Esophagus (tissue), 2 donors: ENCODE measurements around the gene RAB34. TPM values are rescaled to one million over a fixed set of nuclear protein-coding genes. Genes with fewer than 3 reads are reported as not detected.

Source experiments
- H3K27ac ChIP-seq, 2 donors: one replicate each; pipeline ENCODE4 v1.5.1; 2013; ENCODE audit warnings: low read depth in 2 of 2, mild to moderate bottlenecking in 2 of 2, inconsistent platforms in 1 of 2, low read length in 1 of 2, moderate library complexity in 1 of 2
- H3K27me3 ChIP-seq, 2 donors: one replicate each; pipeline ENCODE4 v1.6.1; 2013; ENCODE audit warnings: low read length in 2 of 2, control low read depth in 1 of 2, mild to moderate bottlenecking in 1 of 2; ENCODE audit not compliant: insufficient read depth in 2 of 2, control insufficient read depth in 1 of 2
- H3K36me3 ChIP-seq, 2 donors: one replicate each; pipeline ENCODE4 v1.6.1; 2013; ENCODE audit warnings: low read length in 1 of 2; ENCODE audit not compliant: control insufficient read depth in 2 of 2, insufficient read depth in 2 of 2
- H3K4me1 ChIP-seq, 2 donors: one replicate each; pipeline ENCODE4 v1.6.1; 2013; ENCODE audit warnings: low read length in 1 of 2; ENCODE audit not compliant: control insufficient read depth in 2 of 2, insufficient read depth in 2 of 2
- H3K4me3 ChIP-seq, 2 donors: one replicate each; pipeline ENCODE4 v1.5.1; 2013; ENCODE audit warnings: low read length in 2 of 2, mild to moderate bottlenecking in 2 of 2, low read depth in 1 of 2, moderate library complexity in 1 of 2
- H3K9me3 ChIP-seq, 2 donors: one replicate each; pipeline ENCODE4 v1.6.1; 2013; ENCODE audit warnings: mild to moderate bottlenecking in 2 of 2, low read depth in 1 of 2, low read length in 1 of 2, moderate library complexity in 1 of 2; ENCODE audit not compliant: control insufficient read depth in 2 of 2, insufficient read depth in 1 of 2
- WGBS, 2 donors: extraction: QIAGEN DNeasy Blood & Tissue Kit; methylation state at CpG; one replicate each; pipeline ENCODE4 v1.1.7; 2013; 5-methylcytosine and 5-hydroxymethylcytosine counted together
- polyA plus RNA-seq, 2 donors: library from polyadenylated mRNA; stranded (reverse); fragments of 200-250 nt; gene quantifications; one replicate each; pipeline ENCODE4 v1.2.3, GENCODE V29; 2013
- donor health status: healthy with polysubstance abuse.
- donor health status: Bipolar disorder and iron deficiency.

Gene RAB34
- polyA plus RNA-seq, 2 donors, result 31.5 to 42.2 TPM

GRCh38 chr17:28712032-28712704 is 5.5 kb downstream of the RAB34 start:
- peaks cover 0 to 2% of the 10 kb centered on the region in 2 donors for H3K4me1 ChIP-seq
- H3K36me3 ChIP-seq, result peaks cover 0 to 16% of the 10 kb centered on the region in 2 donors
- H3K27ac ChIP-seq, result peak overlapping the region; percentile 90 to 91
- no peaks in the 10 kb centered on the region for H3K27me3 ChIP-seq
- H3K4me3 ChIP-seq, result peak overlapping the region in 1 of 2 donors; percentile 55
- H3K9me3 ChIP-seq, result no peaks in the 10 kb centered on the region
- WGBS, 2 donors, result 42 to 50% methylated on average over 34 of the region's 34 CpGs

- Histone ChIP-seq H3K4me1 (peaks cover 0 to 2% of the 10 kb centered on the region in 2 donors), H3K9me3 (no peaks in the 10 kb centered on the region), H3K27ac (peak within 1 kb of the TSS; percentile 90 to 91), H3K4me3 (peak within 1 kb of the TSS; percentile 55 to 58), H3K36me3 (peaks cover 0 to 16% of the 10 kb centered on the region in 2 donors), H3K27me3 (no peaks in the 10 kb centered on the region)
- WGBS, 2 donors, result 6 to 8% methylated on average over 20 of the region's 20 CpGs
These were observed 6.0 kb downstream of the RAB34 start, which contains the start of gene PROCA1 for GRCh38 chr17:28711723-28712031. TSS of gene PROCA1 (minus strand) at chr17:28711888. CDS start at chr17:28711660, 228 bp downstream.

- Histone ChIP-seq H3K9me3 (no peaks in the 10 kb centered on the region), H3K4me1 (peaks cover 0 to 2% of the 10 kb centered on the region in 2 donors), H3K4me3 (peak overlapping the region; percentile 55 to 58), H3K27ac (peak overlapping the region; percentile 90 to 91), H3K36me3 (peaks cover 0 to 16% of the 10 kb centered on the region in 2 donors), H3K27me3 (no peaks in the 10 kb centered on the region)
- 1% methylated on average over 70 to 74 of the region's 74 CpGs for WGBS, 2 donors
These were observed 6.6 kb downstream of the RAB34 start for GRCh38 chr17:28710861-28711722.

DNA sequence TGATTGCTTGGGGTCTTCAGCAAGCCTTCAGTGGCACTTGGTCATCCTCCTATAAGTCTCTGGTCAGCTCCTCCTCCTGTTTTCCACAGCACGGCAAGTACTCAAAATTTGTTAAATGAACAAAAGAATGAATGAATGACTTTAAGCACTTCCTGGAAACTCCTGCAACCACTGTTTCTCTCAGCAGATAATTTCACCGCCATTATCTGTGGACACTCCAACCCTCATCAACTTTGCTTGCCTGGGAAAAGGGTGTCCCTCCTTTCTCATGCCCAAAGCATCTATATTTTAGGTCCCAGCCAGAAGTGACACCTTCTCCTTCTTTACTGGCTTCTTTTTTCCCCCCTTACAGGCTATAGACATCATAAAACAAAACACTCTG is 10.3 kb downstream of the RAB34 start:
- no peaks in the 10 kb centered on the region for H3K27me3 ChIP-seq
- H3K4me3 ChIP-seq, result no peak overlapping the region
- H3K27ac ChIP-seq, result no peak overlapping the region
- no peaks in the 10 kb centered on the region for H3K4me1 ChIP-seq
- WGBS, 2 donors, result 85 to 87% methylated on average over 2 of the region's 2 CpGs
- H3K36me3 ChIP-seq, result peaks cover 5 to 20% of the 10 kb centered on the region in 2 donors
- H3K9me3 ChIP-seq, result no peaks in the 10 kb centered on the region

- H3K9me3 ChIP-seq, result no peaks in the 10 kb centered on the region
- peaks cover 10 to 26% of the 10 kb centered on the region in 2 donors for H3K36me3 ChIP-seq
- no peak overlapping the region for H3K4me3 ChIP-seq
- H3K4me1 ChIP-seq, result no peaks in the 10 kb centered on the region
- no peaks in the 10 kb centered on the region for H3K27me3 ChIP-seq
- no peak overlapping the region for H3K27ac ChIP-seq
- 58 to 65% methylated on average over 6 to 7 of the region's 7 CpGs for WGBS, 2 donors
These were observed 11.0 kb downstream of the RAB34 start for GRCh38 chr17:28706471-28707338.

DNA sequence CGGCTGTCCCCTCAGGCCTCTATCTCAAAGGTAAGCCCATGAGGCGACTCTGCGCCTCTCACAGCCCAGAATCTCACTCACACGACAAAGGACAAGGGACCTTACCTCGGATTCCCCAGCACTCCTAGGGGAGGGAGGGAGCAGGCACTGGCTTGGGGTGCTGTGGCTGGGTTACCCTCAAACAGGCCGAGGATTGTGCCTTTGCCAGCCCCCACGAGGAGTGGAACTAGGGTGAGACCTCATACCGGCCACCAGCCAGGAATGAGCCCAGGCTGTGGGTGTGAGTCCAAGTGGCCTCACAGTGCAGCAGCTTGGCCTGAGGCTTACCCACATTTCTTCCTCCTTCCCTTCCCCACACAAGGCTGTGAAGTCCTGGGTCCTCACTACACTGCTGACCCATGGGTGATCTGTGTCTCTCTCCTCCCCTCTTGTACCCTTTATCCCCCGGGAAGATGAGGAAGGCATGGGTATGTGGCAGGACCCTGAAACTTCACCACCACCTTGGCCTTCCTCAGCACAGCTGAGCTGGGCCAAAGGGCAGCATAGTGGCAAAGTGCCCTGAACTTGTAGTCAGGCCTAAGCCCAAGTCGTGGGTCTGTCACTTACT is 11.8 kb downstream of the RAB34 start:
- Histone ChIP-seq H3K36me3 (peaks cover 19 to 35% of the 10 kb centered on the region in 2 donors), H3K4me3 (no peak overlapping the region), H3K27me3 (no peaks in the 10 kb centered on the region), H3K9me3 (no peaks in the 10 kb centered on the region), H3K27ac (no peak overlapping the region), H3K4me1 (no peaks in the 10 kb centered on the region)
- WGBS, 2 donors, result 71 to 73% methylated on average over 10 of the region's 10 CpGs

- Histone ChIP-seq H3K9me3 (no peaks in the 10 kb centered on the region), H3K27me3 (no peaks in the 10 kb centered on the region), H3K36me3 (peaks cover 26 to 41% of the 10 kb centered on the region in 2 donors), H3K4me1 (no peaks in the 10 kb centered on the region), H3K27ac (no peak overlapping the region), H3K4me3 (no peak overlapping the region)
- 71 to 74% methylated on average over 5 of the region's 5 CpGs for WGBS, 2 donors
These were observed 12.5 kb downstream of the RAB34 start for GRCh38 chr17:28705074-28705659.

DNA sequence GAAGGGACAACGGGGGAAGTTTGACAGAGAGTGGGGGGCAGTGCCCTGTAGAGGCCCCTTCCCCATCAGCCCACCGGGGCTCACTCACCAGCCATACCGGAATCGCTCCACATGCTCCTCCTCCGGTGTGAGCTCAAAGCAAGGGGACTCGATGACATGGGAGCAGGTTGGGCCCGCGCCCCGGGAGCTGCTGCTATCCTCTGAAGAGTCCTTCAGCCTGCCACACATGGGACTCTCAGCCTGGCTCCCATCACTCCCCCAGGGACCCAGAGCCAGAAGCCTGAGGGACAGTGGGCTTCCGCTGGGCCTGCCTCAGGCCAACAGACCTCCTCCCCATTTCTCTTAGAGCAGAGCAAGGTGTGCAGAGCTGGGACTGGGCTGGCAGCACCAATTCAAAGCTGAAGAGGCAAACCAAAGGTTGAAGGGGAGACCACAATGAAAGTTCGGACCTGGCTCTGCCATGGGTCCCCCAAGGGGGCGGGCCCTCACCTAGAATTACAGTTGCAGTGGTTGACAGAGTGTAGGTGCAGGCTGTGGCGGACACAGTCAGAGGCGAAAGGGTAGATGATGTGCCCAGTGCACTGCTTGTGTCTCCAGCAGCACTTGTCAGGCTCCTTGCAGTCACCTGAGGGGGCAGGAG is 13.3 kb downstream of the RAB34 start:
- peaks cover 34 to 50% of the 10 kb centered on the region in 2 donors for H3K36me3 ChIP-seq
- H3K27me3 ChIP-seq, result no peaks in the 10 kb centered on the region
- H3K9me3 ChIP-seq, result no peaks in the 10 kb centered on the region
- 87 to 89% methylated on average over 14 of the region's 14 CpGs for WGBS, 2 donors
- H3K4me3 ChIP-seq, result no peak overlapping the region
- no peaks in the 10 kb centered on the region for H3K4me1 ChIP-seq
- H3K27ac ChIP-seq, result no peak overlapping the region
